IPS-20b (cell line): ENCODE data around the gene CSNK1D.

ENCODE experiments used
- H3K27ac ChIP-seq: one replicate; pipeline ENCODE4 v1.5.1; 2013; ENCODE audit warnings: low read length
- H3K27me3 ChIP-seq: 2 replicates; pipeline ENCODE4 v1.6.1; 2013; ENCODE audit warnings: mild to moderate bottlenecking, low read length, inconsistent platforms; ENCODE audit not compliant: insufficient read depth
- H3K36me3 ChIP-seq: 2 replicates; pipeline ENCODE4 v1.6.1; 2013; ENCODE audit warnings: low read depth, mild to moderate bottlenecking, inconsistent platforms, low read length, moderate library complexity; ENCODE audit not compliant: insufficient read depth
- H3K4me1 ChIP-seq: 2 replicates; pipeline ENCODE4 v1.6.1; 2013; ENCODE audit warnings: mild to moderate bottlenecking, control low read depth, inconsistent platforms, low read length, moderate library complexity; ENCODE audit not compliant: insufficient read depth
- H3K4me3 ChIP-seq: 2 replicates; pipeline ENCODE4 v1.5.1; 2013; ENCODE audit warnings: mild to moderate bottlenecking, low read length, inconsistent platforms
- H3K9ac ChIP-seq: 2 replicates; pipeline ENCODE4 v1.6.1; 2013; ENCODE audit warnings: low read depth, mild to moderate bottlenecking, inconsistent platforms, low read length, moderate library complexity
- H3K9me3 ChIP-seq: 2 replicates; pipeline ENCODE4 v1.6.1; 2013; ENCODE audit warnings: mild to moderate bottlenecking, low read depth, low read length, inconsistent platforms; ENCODE audit not compliant: insufficient read depth

The CSNK1D gene

DNA sequence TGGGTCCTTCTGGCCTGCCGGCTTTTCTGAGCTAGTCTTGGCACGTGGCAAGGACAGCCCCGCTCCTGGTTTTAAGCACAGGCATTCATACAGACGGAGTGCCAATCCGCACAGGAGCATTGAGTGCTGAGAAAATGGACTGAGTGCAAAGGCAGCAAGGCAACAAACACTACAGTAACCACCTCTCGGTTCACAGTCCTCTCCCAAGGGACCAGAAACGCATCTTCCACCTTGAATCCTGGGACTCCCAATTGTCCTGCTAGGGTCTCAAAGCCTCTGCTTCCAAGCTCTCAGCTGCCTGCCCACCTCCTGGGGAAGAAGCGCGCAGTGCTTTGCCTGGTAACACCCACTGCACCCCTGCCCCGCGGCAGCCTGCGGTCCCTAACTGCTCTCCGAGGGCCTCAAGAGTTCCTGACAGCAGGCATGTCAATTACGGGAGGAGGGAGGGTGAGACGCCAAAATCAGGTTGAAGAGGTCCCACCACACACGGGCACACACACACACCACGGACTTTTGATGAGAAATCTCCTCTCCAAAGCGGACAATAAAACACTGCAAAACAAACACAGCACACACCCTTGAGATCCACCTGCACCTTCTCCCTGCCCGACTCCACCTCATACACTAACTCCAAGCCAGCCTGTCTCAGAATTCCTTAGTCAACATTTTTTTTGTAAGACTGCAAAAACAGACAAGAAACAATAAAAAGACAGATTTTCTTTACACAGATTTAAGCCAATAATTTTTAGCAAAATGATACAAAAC is 29.7 kb downstream of the CSNK1D start:
- Histone ChIP-seq H3K9me3 (no peaks in the 10 kb centered on the region), H3K9ac (no peak overlapping the region), H3K27me3 (no peaks in the 10 kb centered on the region), H3K27ac (no peak overlapping the region), H3K36me3 (peaks cover 72% of the 10 kb centered on the region), H3K4me1 (no peaks in the 10 kb centered on the region), H3K4me3 (no peak overlapping the region)

DNA sequence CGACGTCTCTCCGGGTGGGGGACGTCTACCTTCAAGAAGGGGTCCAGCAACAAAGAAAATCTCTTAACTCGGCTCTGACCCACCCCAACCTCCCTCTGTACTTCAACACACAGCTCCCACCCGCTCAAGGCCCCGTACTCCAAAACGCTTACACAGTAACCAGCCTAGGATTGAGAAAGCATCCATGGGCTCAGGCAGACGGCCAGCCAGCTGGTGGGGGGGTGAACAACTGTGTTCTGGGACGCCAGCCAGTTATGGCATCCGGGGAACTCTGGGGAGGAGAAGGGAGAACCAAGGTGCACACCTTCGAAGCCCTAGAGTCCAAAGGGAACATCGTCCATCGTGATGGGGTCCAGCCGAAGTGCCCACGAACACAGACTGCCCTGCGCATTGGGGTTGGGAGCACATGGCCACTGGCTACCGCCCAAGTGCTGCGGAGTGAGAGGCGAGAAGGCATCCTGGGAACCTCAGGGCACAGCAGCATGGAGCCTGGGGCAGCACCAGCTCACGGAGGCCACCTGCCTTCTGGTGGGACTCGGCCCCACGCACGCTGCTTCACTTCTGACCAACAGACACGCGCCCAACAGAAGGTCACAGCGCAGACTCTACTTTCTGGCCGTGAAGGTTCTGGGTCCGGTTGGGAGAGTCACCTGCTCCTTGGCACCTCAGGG is 30.4 kb downstream of the CSNK1D start:
- H3K36me3 ChIP-seq = peaks cover 65% of the 10 kb centered on the region
- no peaks in the 10 kb centered on the region for H3K4me1 ChIP-seq
- no peak overlapping the region for H3K27ac ChIP-seq
- H3K9ac ChIP-seq = no peak overlapping the region
- H3K4me3 ChIP-seq = no peak overlapping the region
- no peaks in the 10 kb centered on the region for H3K27me3 ChIP-seq
- no peaks in the 10 kb centered on the region for H3K9me3 ChIP-seq

DNA sequence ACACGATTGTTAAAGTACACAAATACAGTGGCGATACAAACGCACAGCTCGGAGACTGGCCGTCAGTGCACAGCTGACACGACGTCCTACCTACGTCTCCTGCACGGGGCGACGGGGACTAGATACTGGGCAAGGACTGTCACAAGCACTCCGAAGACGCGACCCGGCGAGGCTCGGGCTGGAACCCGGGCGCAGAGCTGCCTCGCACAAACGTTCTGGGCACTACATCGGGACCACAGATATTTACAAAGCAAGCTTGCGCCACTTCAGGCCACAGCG is 30.9 kb downstream of the CSNK1D start:
- no peak overlapping the region for H3K27ac ChIP-seq
- peaks cover 60% of the 10 kb centered on the region for H3K36me3 ChIP-seq
- no peaks in the 10 kb centered on the region for H3K9me3 ChIP-seq
- no peaks in the 10 kb centered on the region for H3K4me1 ChIP-seq
- no peak overlapping the region for H3K4me3 ChIP-seq
- no peaks in the 10 kb centered on the region for H3K27me3 ChIP-seq
- no peak overlapping the region for H3K9ac ChIP-seq

DNA sequence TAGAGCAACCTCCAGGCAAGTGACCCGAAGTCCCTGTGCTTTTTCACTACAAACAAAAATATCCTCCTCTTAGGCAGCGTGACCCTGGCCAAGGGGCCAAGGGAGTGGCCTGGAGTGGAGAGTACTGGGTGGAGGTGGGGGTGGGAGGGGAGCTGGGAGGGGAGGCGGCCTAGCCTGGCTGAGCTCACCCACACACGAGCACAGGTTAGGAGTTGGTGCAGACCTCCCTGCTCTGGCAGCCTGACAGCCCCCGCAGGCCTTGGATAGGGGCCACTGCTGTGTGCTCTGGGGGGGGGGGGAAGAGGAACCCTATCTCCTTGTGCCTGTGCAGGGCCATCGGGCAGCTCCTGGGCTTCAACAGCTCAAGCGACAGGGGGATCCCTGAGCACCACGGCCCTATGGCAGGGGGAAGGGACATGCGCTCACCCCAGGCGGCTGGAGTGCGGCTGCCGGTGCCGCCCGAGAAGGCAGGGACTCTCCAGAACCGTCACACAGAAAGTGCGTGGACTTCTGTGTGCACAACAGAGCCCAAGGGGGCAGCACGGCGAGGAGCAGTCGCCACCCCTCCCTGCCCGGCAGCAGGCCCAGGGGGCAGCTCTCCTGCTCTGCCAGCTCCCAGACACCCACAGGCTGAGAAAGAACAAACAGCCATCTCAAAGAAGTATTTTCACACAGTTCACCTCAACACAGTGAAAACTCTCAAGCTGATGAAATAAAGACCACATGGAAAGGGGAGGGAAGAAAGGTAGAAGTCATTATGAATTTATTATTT is 31.4 kb downstream of the CSNK1D start:
- H3K9ac ChIP-seq = no peak overlapping the region
- H3K4me1 ChIP-seq = no peaks in the 10 kb centered on the region

GRCh38 chr17:82241183-82241925 is 32.1 kb downstream of the CSNK1D start:
- no peak overlapping the region for H3K9ac ChIP-seq
- H3K27ac ChIP-seq = no peak overlapping the region
- H3K9me3 ChIP-seq = no peaks in the 10 kb centered on the region
- H3K4me3 ChIP-seq = no peak overlapping the region
- no peaks in the 10 kb centered on the region for H3K4me1 ChIP-seq
- H3K27me3 ChIP-seq = no peaks in the 10 kb centered on the region
- peaks cover 47% of the 10 kb centered on the region for H3K36me3 ChIP-seq

More for the DNA sequence above, 31.4 kb downstream of the CSNK1D start:
- H3K36me3 ChIP-seq = peaks cover 55% of the 10 kb centered on the region
- H3K9me3 ChIP-seq = no peaks in the 10 kb centered on the region
- H3K27me3 ChIP-seq = no peaks in the 10 kb centered on the region
- no peak overlapping the region for H3K4me3 ChIP-seq
- no peak overlapping the region for H3K27ac ChIP-seq

GRCh38 chr17:82240506-82241182 is 32.9 kb downstream of the CSNK1D start:
- Histone ChIP-seq H3K4me3 (no peak overlapping the region), H3K27ac (no peak overlapping the region), H3K36me3 (peaks cover 40% of the 10 kb centered on the region), H3K9ac (no peak overlapping the region), H3K9me3 (no peaks in the 10 kb centered on the region), H3K4me1 (0 out of 2 replicates have a peak, but pooled peaks cover 3% of the 10 kb centered on the region), H3K27me3 (no peaks in the 10 kb centered on the region)

GRCh38 chr17:82239926-82240505 is 33.5 kb downstream of the CSNK1D start:
- Histone ChIP-seq H3K36me3 (peaks cover 34% of the 10 kb centered on the region), H3K9ac (no peak overlapping the region), H3K27me3 (no peaks in the 10 kb centered on the region), H3K4me1 (0 out of 2 replicates have a peak, but pooled peaks cover 3% of the 10 kb centered on the region), H3K4me3 (no peak overlapping the region), H3K27ac (no peak overlapping the region), H3K9me3 (no peaks in the 10 kb centered on the region)

GRCh38 chr17:82239401-82239925 is 34.0 kb downstream of the CSNK1D start:
- peaks cover 29% of the 10 kb centered on the region for H3K36me3 ChIP-seq
- no peak overlapping the region for H3K27ac ChIP-seq
- no peaks in the 10 kb centered on the region; the same call in 1 of the 2 replicates for H3K27me3 ChIP-seq
- H3K9ac ChIP-seq = no peak overlapping the region
- 0 out of 2 replicates have a peak, but pooled peaks cover 3% of the 10 kb centered on the region for H3K4me1 ChIP-seq
- H3K9me3 ChIP-seq = no peaks in the 10 kb centered on the region
- no peak overlapping the region for H3K4me3 ChIP-seq

DNA sequence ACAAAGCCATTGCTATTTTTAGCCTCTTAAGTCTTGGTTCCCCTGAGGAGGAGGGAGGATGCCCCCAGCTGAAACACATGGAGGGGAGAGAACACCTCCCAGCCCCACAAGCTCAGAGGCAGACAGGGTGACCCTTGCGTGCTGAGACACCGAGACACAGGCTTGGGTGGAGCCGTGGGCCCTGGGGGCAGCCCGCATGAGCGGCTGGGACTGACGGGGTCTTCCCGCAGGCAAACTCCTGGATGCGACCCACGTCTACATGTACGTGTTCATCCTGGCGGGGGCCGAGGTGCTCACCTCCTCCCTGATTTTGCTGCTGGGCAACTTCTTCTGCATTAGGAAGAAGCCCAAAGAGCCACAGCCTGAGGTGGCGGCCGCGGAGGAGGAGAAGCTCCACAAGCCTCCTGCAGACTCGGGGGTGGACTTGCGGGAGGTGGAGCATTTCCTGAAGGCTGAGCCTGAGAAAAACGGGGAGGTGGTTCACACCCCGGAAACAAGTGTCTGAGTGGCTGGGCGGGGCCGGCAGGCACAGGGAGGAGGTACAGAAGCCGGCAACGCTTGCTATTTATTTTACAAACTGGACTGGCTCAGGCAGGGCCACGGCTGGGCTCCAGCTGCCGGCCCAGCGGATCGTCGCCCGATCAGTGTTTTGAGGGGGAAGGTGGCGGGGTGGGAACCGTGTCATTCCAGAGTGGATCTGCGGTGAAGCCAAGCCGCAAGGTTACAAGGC is 34.9 kb downstream of the CSNK1D start:
- Histone ChIP-seq H3K4me3 (no peak overlapping the region), H3K9ac (no peak overlapping the region), H3K27me3 (no peaks in the 10 kb centered on the region; the same call in 1 of the 2 replicates), H3K27ac (no peak overlapping the region), H3K4me1 (0 out of 2 replicates have a peak, but pooled peaks cover 3% of the 10 kb centered on the region), H3K9me3 (no peaks in the 10 kb centered on the region), H3K36me3 (peaks cover 20% of the 10 kb centered on the region)

DNA sequence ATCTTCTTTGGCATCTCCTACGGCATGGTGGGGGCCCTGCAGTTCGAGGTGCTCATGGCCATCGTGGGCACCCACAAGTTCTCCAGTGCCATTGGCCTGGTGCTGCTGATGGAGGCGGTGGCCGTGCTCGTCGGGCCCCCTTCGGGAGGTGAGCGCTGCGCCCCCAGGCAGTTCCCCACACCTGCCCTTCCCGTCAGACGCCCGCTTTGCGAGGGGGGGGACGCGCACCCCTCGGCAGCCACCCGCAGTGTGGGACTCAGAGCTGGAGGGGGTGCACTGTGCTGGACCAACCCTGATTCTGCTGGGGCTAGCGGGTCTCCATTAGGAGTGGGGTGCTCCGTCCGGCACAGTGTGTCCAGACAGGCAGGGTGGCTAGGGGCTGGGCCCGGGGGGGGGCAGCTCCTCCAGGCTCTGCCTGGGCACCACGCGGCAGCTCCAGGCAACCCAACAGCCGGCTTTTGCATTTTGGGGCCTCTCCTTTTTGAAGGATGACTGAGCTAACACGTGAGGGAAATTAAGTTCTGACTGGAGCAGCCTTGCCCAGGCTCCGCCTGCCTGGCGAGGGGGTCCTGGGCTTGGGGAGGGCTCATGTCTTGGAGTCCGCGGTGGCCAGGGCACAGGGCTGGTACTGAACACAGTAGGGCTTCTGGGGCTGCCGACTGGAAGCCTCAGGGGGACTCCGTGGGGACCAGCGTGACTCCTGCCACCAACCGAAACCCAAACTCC is 35.6 kb downstream of the CSNK1D start:
- H3K27ac ChIP-seq = no peak overlapping the region
- H3K4me1 ChIP-seq = 0 out of 2 replicates have a peak, but pooled peaks cover 3% of the 10 kb centered on the region
- H3K9ac ChIP-seq = no peak overlapping the region
- no peaks in the 10 kb centered on the region; the same call in 1 of the 2 replicates for H3K27me3 ChIP-seq
- peaks cover 13% of the 10 kb centered on the region for H3K36me3 ChIP-seq
- H3K4me3 ChIP-seq = no peak overlapping the region
- H3K9me3 ChIP-seq = no peaks in the 10 kb centered on the region
